Stimulated activated CD4-positive, alpha-beta T cell treated with anti-CD3 and anti-CD28 coated beads, Interleukin-1b, Interleukin-23, amount 100 ng/mL, for 48 hours (primary cell): ENCODE results near the gene ISCU.
"Not testable (repeated sequence)": the region's sequence is repeated elsewhere in the genome, so short reads cannot be mapped to it uniquely, and the experiment has no call there.

Experiments
- DNase-seq: peaks from one replicate; pipeline ENCODE4 v3.0.0-alpha.2; 2020

ISCU gene

GRCh38 chr12:108547686-108548085 lies 14.7 kb upstream of the ISCU start:
- no peak for DNase-seq

GRCh38 chr12:108548954-108549521 lies 13.4 kb upstream of the ISCU start:
- DNase-seq, result no peak

- no peak for DNase-seq
Measured at GRCh38 chr12:108551535-108551934, 10.9 kb upstream of the ISCU start.

GRCh38 chr12:108553799-108554198 lies 8.6 kb upstream of the ISCU start:
- DNase-seq, result no peak

- DNase-seq, result not testable (repeated sequence)
Measured at GRCh38 chr12:108555383-108555782, 7.0 kb upstream of the ISCU start.

- peak; percentile 59 for DNase-seq
Measured at GRCh38 chr12:108559007-108559655, 3.3 kb upstream of the ISCU start.

GRCh38 chr12:108559748-108560147 lies 2.6 kb upstream of the ISCU start:
- DNase-seq, result no peak

GRCh38 chr12:108560321-108560721 lies 2.1 kb upstream of the ISCU start:
- no peak for DNase-seq

- peak; percentile 79 for DNase-seq
Measured at GRCh38 chr12:108560752-108561719, 1.4 kb upstream of the ISCU start, which contains the start of gene SART3. TSS of gene SART3 (minus strand) at chr12:108561173. CDS start at chr12:108561154, 19 bp downstream.

- DNase-seq, result no peak
Measured at GRCh38 chr12:108561852-108562347, 496 bp upstream of the ISCU start.

GRCh38 chr12:108563136-108563803 lies 874 bp downstream of the ISCU start:
- DNase-seq, result peak; percentile 86

- no peak for DNase-seq
Measured at GRCh38 chr12:108563804-108564151, 1.4 kb downstream of the ISCU start.

GRCh38 chr12:108564724-108565123 lies 2.3 kb downstream of the ISCU start:
- DNase-seq, result no peak

GRCh38 chr12:108565146-108565545 lies 2.8 kb downstream of the ISCU start:
- DNase-seq, result no peak

GRCh38 chr12:108565976-108566375 lies 3.6 kb downstream of the ISCU start:
- DNase-seq, result peak; percentile 73

- DNase-seq, result no peak
Measured at GRCh38 chr12:108566452-108566851, 4.1 kb downstream of the ISCU start.

- DNase-seq, result no peak
Measured at GRCh38 chr12:108567406-108568337, 5.3 kb downstream of the ISCU start.

GRCh38 chr12:108568338-108569154 lies 6.2 kb downstream of the ISCU start:
- peak; percentile 77 for DNase-seq

GRCh38 chr12:108570743-108571608 lies 8.6 kb downstream of the ISCU start:
- DNase-seq, result no peak
